T1000 (cell line): ENCODE results near the gene CDCP2.

Experiments
- DNase-seq: peaks from one replicate; lab custom pipeline; 2025; ENCODE audit warnings: mixed read lengths; lab: John Stamatoyannopoulos, UW

The CDCP2 gene

DNA sequence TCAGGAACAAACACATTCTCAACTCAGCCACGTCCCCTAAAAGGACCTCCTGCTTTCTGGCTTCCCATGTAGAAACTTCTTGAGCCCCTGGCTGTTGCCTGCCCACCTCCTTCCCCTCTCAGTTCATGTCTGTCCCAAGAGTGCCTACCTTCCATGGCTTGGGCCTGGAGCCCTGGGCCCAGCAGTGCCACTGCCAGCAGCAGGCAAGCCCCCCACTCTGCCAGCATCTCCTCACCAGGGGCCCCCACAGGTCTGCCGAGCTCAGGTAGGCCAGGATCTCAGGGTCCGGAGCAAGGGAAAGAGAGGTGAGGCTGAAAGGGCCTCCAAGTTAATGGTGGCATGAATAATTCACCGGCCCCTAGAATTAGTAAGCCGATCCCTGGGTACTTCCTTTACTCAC lies at the start of gene CDCP2:
CDCP2 (minus strand) TSS at position 305 of the 400 bp plus-strand sequence; CDS start at position 227, 78 bp downstream.
- DNase-seq, result no peak

DNA sequence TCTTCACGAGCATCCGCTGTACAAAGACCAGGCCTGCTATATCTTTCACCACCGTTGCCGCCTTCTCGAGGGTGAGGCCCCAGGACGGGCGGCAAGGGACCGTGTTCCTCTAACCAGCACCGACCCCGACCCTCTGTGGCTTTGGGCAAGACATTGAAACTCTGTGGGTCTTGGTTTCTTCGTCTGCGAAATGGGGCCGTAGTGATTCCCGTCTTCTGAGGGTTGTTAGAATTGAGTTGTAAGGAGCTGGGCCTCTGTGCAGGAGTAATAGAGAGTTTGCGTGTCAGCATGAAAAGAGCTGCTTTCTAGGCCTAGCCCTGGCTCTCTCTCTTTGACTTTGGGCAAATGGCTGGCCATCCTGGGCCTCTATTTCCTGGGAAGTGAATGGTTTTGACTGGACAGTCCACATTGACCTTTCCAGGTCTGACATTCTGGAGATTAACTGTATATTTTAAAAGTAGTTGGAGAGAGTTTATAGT lies 47.8 kb upstream of the CDCP2 start:
- no peak for DNase-seq

DNA sequence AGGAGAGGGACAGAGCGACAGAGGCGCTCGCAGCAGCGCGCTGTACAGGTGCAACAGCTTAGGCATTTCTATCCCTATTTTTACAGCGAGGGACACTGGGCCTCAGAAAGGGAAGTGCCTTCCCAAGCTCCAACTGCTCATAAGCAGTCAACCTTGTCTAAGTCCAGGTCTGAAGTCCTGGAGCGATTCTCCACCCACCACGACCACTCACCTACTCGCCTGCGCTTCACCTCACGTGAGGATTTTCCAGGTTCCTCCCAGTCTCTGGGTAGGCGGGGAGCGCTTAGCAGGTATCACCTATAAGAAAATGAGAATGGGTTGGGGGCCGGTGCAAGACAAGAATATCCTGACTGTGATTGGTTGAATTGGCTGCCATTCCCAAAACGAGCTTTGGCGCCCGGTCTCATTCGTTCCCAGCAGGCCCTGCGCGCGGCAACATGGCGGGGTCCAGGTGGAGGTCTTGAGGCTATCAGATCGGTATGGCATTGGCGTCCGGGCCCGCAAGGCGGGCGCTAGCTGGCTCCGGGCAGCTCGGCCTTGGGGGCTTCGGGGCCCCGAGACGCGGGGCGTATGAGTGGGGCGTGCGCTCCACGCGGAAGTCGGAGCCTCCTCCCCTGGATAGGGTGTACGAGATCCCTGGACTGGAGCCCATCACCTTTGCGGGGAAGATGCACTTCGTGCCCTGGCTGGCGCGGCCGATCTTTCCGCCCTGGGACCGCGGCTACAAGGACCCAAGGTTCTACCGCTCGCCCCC lies 47.1 kb upstream of the CDCP2 start, which contains the start of the genes CYB5RL and MRPL37:
CYB5RL (minus strand) TSS at position 266 of the 754 bp plus-strand sequence. CDS start 4,414 bp downstream, outside the sequence.
MRPL37 (plus strand) TSS at position 403 of the 754 bp plus-strand sequence; CDS start at position 480, 77 bp downstream.
- peak; percentile 92 for DNase-seq

DNA sequence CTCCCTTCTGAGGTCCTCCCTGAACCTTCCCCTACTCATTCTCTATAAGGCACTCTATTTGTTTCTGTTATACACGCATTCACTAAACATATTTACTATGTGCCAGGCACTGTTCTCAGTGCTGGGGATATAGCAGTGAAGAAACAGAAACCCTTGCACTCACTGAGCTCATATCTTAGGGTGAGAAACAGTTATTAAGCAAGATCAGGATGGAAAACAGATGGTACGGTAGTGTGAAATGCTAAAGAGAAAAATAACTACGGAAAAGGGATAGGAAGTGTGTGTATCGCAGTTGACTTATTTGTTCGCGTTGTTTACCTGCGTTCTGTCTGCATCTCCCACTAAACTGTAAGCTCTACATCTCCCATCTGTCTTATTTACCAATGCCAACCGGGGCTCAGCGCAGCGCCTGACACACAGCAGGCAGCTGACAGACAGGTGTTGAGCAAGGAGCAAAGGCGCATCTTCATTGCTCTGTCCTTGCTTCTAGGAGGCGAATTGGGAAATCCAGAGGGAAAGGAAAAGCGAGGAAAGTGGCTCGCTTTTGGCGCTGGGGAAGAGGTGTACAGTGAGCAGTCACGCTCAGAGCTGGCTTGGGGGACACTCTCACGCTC lies 46.5 kb upstream of the CDCP2 start:
- DNase-seq, result no peak

GRCh38 chr1:54193453-54193852 lies 40.7 kb upstream of the CDCP2 start:
- no peak for DNase-seq

DNA sequence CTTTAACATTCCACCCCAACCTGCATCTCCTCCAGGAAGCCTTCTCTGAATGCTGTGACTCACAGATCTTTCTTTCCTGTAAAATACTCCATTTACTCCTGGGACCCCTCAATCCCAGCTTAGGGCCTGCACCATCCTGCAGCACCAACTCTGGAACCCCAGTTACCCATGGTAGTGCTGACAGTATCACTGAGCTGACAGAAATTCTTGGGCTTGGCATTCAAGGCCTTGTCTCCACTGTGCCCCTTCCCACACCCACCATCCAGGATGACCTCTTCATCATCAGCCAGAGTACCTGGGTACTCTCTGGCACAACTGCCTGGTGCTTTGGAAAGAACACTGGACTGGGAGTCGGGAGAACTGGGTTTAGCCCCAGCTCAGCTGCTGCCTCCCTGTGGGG lies 38.7 kb upstream of the CDCP2 start:
- no peak for DNase-seq

- no peak for DNase-seq
These were observed 37.7 kb upstream of the CDCP2 start for GRCh38 chr1:54190526-54190925.

DNA sequence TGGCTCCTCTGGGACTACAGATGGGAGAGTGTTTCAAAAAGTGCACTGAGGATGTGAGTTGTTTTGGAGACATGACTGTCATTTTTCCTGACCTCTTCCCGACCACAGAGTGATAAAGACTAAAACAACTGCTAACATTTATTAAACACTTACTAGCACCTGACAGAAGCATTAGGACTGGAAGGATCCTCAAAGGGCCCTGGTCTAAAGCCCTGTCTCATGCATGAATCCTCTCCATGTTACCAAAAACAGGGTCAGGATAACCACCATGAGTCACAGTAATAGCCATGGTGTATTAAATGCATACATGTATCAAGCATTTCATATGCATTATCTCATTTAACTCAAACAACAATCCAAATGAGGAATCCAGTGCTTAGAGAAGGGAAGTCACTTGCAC lies 35.5 kb upstream of the CDCP2 start:
- DNase-seq, result no peak

- no peak for DNase-seq
These were observed 33.3 kb upstream of the CDCP2 start for GRCh38 chr1:54186056-54186455.

- no peak for DNase-seq
These were observed 28.0 kb upstream of the CDCP2 start for GRCh38 chr1:54180701-54181360.

DNA sequence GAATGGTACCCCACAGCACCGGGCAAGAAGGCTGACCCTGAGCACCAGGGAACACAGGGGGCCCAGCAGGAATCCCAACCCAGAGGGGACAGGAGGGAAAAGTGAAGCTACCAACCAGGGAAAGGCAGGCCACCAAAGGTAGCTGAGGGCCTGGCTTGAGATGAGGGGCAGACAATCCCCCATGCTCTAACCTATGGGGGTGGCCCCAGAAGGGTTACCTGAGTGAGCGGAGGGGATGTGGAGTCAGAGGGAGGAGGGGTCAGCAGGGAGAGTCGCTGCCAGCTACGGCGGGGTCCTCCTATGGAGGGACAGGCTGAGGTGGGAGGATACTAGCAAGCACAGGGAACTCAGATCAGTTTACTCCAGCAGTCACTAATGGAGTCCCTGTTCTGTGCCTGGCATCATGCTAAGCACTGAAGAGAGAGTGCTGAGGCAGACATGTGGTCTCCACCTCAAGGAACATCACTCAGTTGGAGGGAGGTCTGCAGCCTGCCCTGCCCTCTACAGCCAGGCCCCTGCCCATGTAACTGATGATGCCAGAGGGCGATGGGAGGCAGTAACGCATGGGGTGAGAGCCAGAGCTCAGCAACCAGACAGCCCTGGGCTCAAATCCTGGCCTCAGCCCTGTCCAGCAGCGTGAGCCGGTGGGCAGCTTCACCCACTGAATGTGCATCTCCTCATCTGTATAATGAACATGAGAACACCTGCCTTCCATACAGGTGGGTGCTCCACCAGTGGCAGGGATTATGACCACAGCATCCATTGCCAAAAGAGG lies 25.7 kb upstream of the CDCP2 start:
- DNase-seq, result no peak

GRCh38 chr1:54177726-54178125 lies 24.9 kb upstream of the CDCP2 start:
- no peak for DNase-seq

GRCh38 chr1:54176621-54177327 lies 24.0 kb upstream of the CDCP2 start:
- no peak for DNase-seq

GRCh38 chr1:54174106-54174505 lies 21.3 kb upstream of the CDCP2 start:
- no peak for DNase-seq

- no peak for DNase-seq
These were observed 20.9 kb upstream of the CDCP2 start for GRCh38 chr1:54173681-54174080.

DNA sequence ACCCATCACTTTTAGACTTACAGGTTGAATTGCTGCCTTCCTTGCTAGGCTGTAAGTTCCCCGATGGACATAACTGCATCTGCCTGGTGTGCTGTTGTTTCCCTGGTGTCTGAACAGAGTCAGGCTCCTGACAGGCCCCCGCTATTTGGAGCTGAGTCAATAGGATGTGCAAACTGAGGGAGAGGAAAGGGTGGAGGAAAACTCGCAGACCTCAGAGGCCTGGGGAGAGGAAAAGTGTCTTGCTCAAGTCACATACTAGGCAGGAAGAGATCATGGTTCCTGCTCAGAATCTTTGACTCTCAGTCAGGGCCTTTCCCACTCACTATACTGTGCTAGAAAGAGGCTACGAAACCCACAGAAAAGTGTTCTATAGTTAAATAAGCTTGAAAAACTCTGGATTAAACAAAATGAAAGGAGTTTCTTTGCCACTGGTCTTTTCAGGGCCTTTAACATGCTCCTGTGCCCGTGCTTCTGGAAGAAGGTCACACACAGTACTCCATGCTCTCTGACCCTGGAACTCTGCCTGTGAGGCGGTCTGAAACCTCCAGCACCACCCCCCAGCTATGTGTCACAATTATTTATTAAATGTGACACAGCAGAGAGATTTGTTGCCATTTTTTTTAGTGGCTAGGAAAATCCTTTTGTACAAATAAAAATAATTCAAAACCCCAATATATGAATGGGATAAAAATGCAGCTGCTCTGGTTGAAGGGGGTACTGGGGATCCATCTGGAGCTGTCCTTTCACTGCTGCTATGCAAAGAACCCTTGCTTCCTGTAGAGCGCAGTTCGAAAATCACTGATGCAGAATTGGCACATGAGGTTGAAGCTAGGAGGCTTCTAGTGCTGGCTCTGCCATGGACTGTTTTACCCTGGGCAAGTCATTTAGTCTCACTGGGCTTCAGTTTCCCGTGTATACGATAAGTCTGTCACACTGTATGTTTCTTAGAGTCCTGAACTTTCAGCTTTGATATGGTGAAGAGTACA lies 20.1 kb upstream of the CDCP2 start:
- DNase-seq, result no peak

GRCh38 chr1:54171606-54172005 lies 18.8 kb upstream of the CDCP2 start:
- DNase-seq, result no peak

DNA sequence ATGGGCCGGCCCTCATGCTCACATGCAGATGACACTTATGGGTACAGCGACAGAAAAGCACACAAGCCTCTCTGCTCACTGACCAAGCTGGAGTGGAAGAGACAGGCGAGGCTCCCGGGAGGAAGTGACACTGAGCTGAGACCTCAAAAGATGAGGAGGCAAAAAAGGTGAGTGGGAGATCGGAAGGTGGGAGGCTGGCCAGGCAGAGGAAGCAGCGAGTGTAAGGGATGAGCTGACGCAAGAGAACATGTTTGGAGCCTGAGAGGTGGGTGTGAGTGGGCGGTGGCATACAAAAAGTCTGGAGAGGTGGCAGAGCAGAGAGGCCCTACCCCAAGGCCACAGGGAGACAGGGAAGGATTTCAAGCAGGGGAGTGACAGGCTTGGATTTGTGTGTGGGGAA lies 18.2 kb upstream of the CDCP2 start:
- no peak for DNase-seq

- no peak for DNase-seq
These were observed 16.3 kb upstream of the CDCP2 start for GRCh38 chr1:54169068-54169467.
